HG02852 (cell line): Measurements from ENCODE around the gene WIZ.

Source experiments
- ATAC-seq: cut with Tn5 transposase; IDR thresholded peaks from one replicate; pipeline ENCODE4 v1.9.1; 2021; ENCODE audit warnings: mild to moderate bottlenecking, moderate library complexity; ENCODE audit not compliant: unreplicated experiment

WIZ gene

GRCh38 chr19:15467734-15468214 lies 18.0 kb upstream of the WIZ start:
- ATAC-seq = no peak

- no peak for ATAC-seq
These were observed 17.3 kb upstream of the WIZ start for GRCh38 chr19:15466851-15467733.

- peak; percentile 57 for ATAC-seq
These were observed 14.9 kb upstream of the WIZ start, which contains the start of gene RASAL3 for GRCh38 chr19:15464394-15465385. TSS of gene RASAL3 (minus strand) at chr19:15464544. CDS start at chr19:15464358, 186 bp downstream.

- peak; percentile 55 for ATAC-seq
These were observed 14.2 kb upstream of the WIZ start for GRCh38 chr19:15463861-15464371.

- ATAC-seq = no peak
These were observed 11.9 kb upstream of the WIZ start for GRCh38 chr19:15461694-15462093.

GRCh38 chr19:15457701-15458484 lies 8.1 kb upstream of the WIZ start:
- ATAC-seq = no peak

DNA sequence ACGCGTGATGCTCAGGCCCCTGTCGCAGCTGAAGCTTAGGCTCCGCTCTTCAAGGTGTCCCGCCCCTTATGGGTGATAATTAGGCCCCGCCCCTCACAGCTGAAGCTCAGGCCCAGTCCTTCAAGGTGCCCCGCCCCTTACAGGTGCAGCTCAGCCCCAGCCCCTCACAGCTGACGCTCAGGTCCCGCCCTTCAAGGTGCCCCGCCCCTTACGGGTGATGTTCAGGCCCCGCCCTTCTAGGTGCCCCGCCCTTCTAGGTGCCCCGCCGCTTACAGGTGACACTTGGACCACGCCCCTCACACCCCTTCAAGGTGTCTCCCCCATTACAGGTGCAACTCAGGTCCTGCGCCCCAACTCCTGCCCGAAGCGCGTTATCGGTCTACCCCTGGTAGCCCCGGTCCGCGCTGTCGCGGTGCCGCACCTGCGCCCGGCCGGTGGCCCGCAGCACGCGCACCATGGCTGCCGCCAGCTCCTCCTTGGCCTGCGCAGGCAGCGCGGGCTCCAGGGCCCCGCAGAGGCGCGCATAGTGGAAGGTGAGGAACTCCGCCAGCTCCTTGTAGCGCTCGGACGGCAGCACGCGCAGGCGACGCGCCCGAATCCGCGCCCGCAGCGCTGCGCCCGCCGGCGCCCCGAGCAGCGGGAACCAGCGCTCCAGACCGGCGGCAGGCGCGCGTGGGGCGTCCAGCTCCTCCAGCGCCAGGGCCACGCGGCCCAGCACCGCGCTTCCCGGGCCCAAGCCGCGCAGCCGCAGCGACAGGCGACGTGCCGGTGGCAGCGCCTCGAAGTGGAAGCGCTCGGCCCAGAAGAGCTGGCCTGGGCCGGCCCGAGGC lies 7.3 kb upstream of the WIZ start:
- ATAC-seq = no peak

DNA sequence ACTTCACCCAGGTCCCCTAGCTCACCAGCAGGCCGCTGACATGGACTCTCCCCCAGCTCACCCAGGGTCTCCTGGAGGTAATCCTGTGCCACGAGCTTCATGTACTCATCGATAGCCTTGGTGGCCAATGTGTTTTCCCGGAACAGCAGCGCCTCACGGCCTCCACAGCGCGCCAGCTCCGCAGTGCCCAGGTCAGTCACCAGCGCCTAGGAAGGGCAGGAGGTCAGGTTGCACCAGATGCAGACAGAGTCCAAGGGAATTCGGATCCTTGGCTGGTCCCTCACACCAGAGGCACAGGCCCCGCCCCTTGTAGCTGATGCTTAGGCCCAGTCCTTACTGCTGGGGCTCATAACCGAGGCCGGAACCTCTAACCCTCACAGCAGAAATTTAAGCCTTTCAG lies 6.7 kb upstream of the WIZ start:
- ATAC-seq = no peak

- no peak for ATAC-seq
These were observed 6.2 kb upstream of the WIZ start for GRCh38 chr19:15455996-15456395.

DNA sequence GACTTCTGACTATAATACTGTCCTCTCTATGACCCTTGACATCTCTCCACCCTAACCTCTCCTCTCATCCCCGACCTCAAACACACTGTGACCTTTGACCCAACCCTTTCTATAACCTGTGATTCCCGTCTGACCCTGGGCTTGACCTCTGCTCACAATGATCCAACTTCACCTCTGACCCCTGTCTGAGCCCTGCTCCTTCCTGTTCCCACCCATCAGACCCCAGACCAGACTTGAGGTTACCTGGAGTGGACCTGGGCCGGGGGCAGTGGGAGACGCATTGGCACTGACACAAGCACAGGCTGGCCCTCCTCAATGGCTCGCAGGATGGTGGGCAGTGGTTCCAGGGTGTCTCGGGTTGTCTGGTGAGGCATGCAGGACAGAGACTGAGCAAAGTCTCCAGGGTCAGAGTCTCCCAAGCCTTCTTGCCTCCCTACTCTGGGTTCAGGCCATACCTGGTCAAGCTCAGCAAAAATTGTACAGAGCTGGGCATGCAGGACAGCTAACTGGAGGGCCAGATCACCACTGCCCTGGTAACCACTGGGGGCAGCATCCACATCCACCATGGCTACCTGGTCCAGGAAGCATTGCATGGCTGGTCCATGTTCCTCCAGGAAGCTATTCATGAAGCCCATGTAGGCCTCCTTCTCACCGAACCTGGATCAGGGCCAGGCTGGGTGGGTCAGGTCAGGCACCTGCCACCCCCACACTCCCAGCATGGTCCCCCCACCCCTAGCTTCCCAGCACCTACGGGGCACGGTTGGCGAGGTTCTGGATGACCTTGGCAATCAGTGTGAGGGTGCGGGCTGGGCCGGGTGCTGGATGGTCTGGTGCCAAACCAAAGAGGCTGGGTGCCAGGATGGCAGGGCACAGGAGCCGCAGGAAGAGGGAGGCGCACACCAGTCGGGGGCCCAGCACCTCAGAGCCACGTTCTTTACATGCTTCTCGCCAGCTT lies 4.4 kb upstream of the WIZ start:
- no peak for ATAC-seq

DNA sequence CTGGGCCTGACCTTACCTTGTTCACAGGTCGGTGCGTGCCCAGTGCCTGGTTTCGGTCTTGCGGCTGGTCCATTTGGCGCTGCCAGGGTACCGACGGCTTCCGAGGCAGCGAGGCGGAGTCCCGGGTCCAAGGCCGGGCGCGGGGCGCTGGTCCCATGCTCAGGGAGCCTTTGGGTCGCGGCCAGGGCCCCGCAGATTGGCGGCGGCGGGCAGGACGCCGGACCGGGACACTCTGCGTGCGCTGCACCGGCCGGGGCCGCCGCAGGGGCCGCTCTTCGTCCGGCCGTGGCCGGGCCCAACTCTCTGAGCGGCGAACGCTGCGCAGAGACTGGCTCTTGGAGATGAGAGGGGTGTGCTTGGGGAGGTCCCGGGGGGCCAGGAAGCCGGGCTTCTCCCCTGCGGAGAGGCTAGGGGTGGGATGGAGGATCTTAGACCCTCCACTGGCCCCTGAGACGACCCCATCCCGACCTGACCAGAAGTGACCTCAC lies 3.4 kb upstream of the WIZ start:
- no peak for ATAC-seq

- no peak for ATAC-seq
These were observed 2.6 kb upstream of the WIZ start for GRCh38 chr19:15452111-15453047.

GRCh38 chr19:15450528-15450890 lies 753 bp upstream of the WIZ start:
- no peak for ATAC-seq

DNA sequence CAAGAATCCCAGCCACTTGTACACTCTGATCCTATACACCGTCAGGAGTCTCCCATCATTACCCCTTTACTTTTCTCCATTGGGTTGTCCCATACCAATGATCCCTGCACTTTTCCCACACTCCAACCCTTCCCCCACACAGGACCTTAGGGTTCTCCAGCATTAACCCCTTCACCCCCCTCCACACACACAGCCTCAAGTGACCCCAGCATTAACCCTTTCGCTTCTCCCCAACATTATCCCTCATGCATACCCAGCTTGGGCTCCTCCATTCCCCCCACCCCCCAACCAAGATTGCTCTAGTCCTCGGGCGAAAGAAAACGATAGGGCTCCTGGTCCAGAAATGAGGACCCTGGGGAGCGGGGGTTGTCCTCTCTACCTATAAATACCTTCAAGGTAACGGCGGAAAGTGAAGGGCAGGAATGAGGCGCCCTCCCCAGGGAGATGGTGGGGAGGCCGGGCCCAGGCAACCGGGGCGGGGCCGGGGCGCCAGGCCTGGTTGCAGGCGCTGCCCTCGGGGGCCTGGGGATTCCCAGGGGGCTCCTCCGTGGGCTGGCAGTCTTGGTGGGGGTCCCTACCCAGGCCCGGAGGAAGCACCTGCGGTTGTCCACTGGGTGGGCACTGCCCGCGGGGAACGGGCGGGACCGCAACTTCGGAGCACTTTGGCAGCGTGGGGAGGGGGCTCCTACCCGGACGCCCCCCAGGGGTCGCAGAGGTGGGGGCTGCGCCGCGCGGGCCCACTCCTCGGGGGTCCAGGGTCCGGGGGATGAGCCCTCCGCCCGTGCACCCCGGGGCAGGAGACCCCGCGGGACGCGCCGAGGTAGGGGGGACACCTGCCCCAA lies 757 bp downstream of the WIZ start:
- peak; percentile 19 for ATAC-seq

- ATAC-seq = no peak
These were observed 1.5 kb downstream of the WIZ start for GRCh38 chr19:15448044-15448777.

DNA sequence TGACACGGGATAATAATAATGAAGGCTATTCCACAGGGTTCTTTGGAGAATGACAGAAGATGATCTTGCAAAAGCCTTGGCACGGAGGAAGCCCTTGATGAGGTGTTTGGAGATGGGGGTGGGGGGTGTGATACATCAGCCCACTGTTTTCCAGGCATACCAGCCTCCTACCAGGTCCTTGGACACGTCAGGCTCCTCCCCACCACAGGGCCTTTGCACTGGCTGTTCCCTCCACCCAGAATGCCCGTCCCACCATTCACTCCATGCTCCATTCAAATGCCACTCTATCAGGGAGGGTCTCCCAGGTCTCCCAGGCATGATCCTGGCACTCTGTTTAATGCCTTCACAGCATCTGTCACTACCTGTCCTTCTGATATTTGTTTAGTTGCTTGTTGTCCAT lies 2.7 kb downstream of the WIZ start:
- no peak for ATAC-seq
